H1 (cell line): ENCODE measurements around the gene ATF7. TPM values are rescaled to one million over a fixed set of nuclear protein-coding genes. Genes with fewer than 3 reads are reported as not detected.

ENCODE experiments used
- CTCF ChIA-PET: fragments of 300-600 bp; sonication (Branson Sonifier 250); formaldehyde crosslinking; loops from one replicate; lab custom pipeline; 2021; ENCODE audit not compliant: partially characterized antibody; lab: Charles Lee
- POLR2A ChIA-PET: fragments of 300-600 bp; sonication (Branson Sonifier 250); formaldehyde crosslinking; loops from one replicate; lab custom pipeline; 2021; ENCODE audit warnings: inconsistent platforms; ENCODE audit not compliant: partially characterized antibody; lab: Charles Lee
- DNase-seq, 2 experiments: peaks; one replicate each; pipeline versions ENCODE4 v3.0.0 to v3.0.0-alpha.2; 2010 to 2022; ENCODE audit warnings: low spot score in 2 of 2, low read depth in 1 of 2, mixed read lengths in 1 of 2
- FAIRE-seq: peaks from 2 replicates; lab custom pipeline; 2011; peaks lifted over from hg19 to GRCh38; lab: Jason Lieb, UNC
- H2AFZ ChIP-seq: 2 replicates; pipeline ENCODE4 v1.8.1; 2012; ENCODE audit warnings: low read length, inconsistent platforms
- H2AK5ac ChIP-seq: 2 replicates; pipeline ENCODE4 v1.6.1; 2013; ENCODE audit warnings: low read depth, low read length
- H2BK120ac ChIP-seq: replicated peaks from 2 replicates; pipeline ENCODE3; 2013; ENCODE audit warnings: low read depth, low read length, inconsistent platforms
- H2BK12ac ChIP-seq: 2 replicates; pipeline ENCODE4 v1.6.1; 2013; ENCODE audit warnings: low read depth, low read length
- H2BK15ac ChIP-seq: 2 replicates; pipeline ENCODE4 v1.6.1; 2013; ENCODE audit warnings: low read length
- H2BK20ac ChIP-seq: 2 replicates; pipeline ENCODE4 v1.6.1; 2013; ENCODE audit warnings: low read length
- H2BK5ac ChIP-seq: 2 replicates; pipeline ENCODE4 v1.6.1; 2013; ENCODE audit warnings: low read depth, low read length
- H3K14ac ChIP-seq: 2 replicates; pipeline ENCODE4 v1.6.1; 2013; ENCODE audit warnings: inconsistent platforms; ENCODE audit not compliant: insufficient read length
- H3K18ac ChIP-seq: 2 replicates; pipeline ENCODE4 v1.6.1; 2013; ENCODE audit warnings: low read length; ENCODE audit errors: extremely low read depth
- H3K23ac ChIP-seq: 2 replicates; pipeline ENCODE4 v1.6.1; 2013; ENCODE audit warnings: inconsistent platforms; ENCODE audit not compliant: insufficient read length
- H3K23me2 ChIP-seq: 2 replicates; pipeline ENCODE4 v1.6.1; 2013; ENCODE audit warnings: low read depth, low read length
- H3K27ac ChIP-seq: 2 replicates; pipeline ENCODE4 v1.6.1; 2011; ENCODE audit warnings: low read depth, low read length, inconsistent platforms
- H3K27me3 ChIP-seq, 4 experiments: replicated peaks in 1 of 4; 1 replicate in 1 of 4; 2 replicates in 3 of 4; pipeline versions ENCODE4 v1.6.1 to v1.8.1; 2011 to 2013; ENCODE audit warnings: low read length in 3 of 4, mild to moderate bottlenecking in 3 of 4, inconsistent platforms in 2 of 4, mixed read lengths in 2 of 4, moderate library complexity in 1 of 4; ENCODE audit not compliant: control insufficient read depth in 3 of 4, insufficient read depth in 3 of 4; ENCODE audit errors: extremely low read depth in 1 of 4
- H3K36me3 ChIP-seq, 4 experiments: 2 replicates each; pipeline versions ENCODE4 v1.6.1 to v1.8.1; 2011 to 2013; ENCODE audit warnings: mild to moderate bottlenecking in 4 of 4, low read length in 3 of 4, moderate library complexity in 2 of 4, control low read depth in 1 of 4, inconsistent platforms in 1 of 4; ENCODE audit not compliant: insufficient read depth in 4 of 4, control insufficient read depth in 2 of 4
- H3K4ac ChIP-seq: replicated peaks from 2 replicates; pipeline ENCODE3; 2013; ENCODE audit warnings: low read length, low read depth, mixed read lengths, inconsistent platforms; ENCODE audit not compliant: insufficient read length
- H3K4me1 ChIP-seq, 4 experiments: replicated peaks in 1 of 4; 1 replicate in 1 of 4; 2 replicates in 3 of 4; pipeline versions ENCODE4 v1.6.1 to v1.8.1; 2011 to 2013; ENCODE audit warnings: low read length in 3 of 4, inconsistent platforms in 2 of 4, mixed read lengths in 1 of 4; ENCODE audit not compliant: insufficient read depth in 4 of 4, control insufficient read depth in 3 of 4
- H3K4me2 ChIP-seq, 2 experiments: 2 replicates each; pipeline versions ENCODE4 v1.6.1 to v1.8.1; 2011 to 2013; ENCODE audit warnings: low read depth in 2 of 2, low read length in 2 of 2, control low read depth in 1 of 2, inconsistent platforms in 1 of 2, mild to moderate bottlenecking in 1 of 2; ENCODE audit not compliant: insufficient read depth in 1 of 2
- H3K4me3 ChIP-seq, 4 experiments: fragments of 200-600, 300-600 bp in 1 of 4; sonication (generic), shearing (Covaris generic), sonication (Bioruptor Twin) in 1 of 4; 2 replicates each; pipeline versions ENCODE4 v1.5.1 to v1.8.1; 2011 to 2016; ENCODE audit warnings: low read length in 4 of 4, low read depth in 3 of 4, control low read depth in 2 of 4, inconsistent platforms in 2 of 4, mild to moderate bottlenecking in 2 of 4, mixed read lengths in 1 of 4, moderate library complexity in 1 of 4; ENCODE audit not compliant: insufficient read depth in 2 of 4; ENCODE audit errors: extremely low read depth in 1 of 4
- H3K56ac ChIP-seq: replicated peaks from 2 replicates; pipeline ENCODE3; 2013; ENCODE audit warnings: low read depth, mild to moderate bottlenecking, mixed read lengths, low read length, inconsistent platforms; ENCODE audit not compliant: insufficient read length
- H3K79me1 ChIP-seq: 2 replicates; pipeline ENCODE4 v1.6.1; 2013; ENCODE audit warnings: low read depth, low read length, control low read depth
- H3K79me2 ChIP-seq, 2 experiments: 2 replicates each; pipeline versions ENCODE4 v1.6.1 to v1.8.1; 2012 to 2013; ENCODE audit warnings: low read length in 2 of 2, mild to moderate bottlenecking in 2 of 2, inconsistent platforms in 1 of 2; ENCODE audit not compliant: insufficient read depth in 2 of 2, control insufficient read depth in 1 of 2
- H3K9ac ChIP-seq, 4 experiments: replicated peaks in 1 of 4; 1 replicate in 1 of 4; 2 replicates in 3 of 4; pipeline versions ENCODE4 v1.6.1 to v1.8.1; 2011 to 2013; ENCODE audit warnings: low read depth in 3 of 4, low read length in 3 of 4, control low read depth in 2 of 4, mild to moderate bottlenecking in 2 of 4, moderate library complexity in 2 of 4, inconsistent platforms in 1 of 4; ENCODE audit errors: extremely low read depth in 1 of 4
- H3K9me3 ChIP-seq, 2 experiments: 2 replicates each; pipeline versions ENCODE4 v1.6.1 to v1.8.1; 2012 to 2013; ENCODE audit warnings: mild to moderate bottlenecking in 2 of 2, moderate library complexity in 2 of 2, control low read depth in 1 of 2, inconsistent platforms in 1 of 2, low read depth in 1 of 2, low read length in 1 of 2, mixed read lengths in 1 of 2; ENCODE audit not compliant: insufficient read depth in 2 of 2
- H4K20me1 ChIP-seq, 2 experiments: replicated peaks in 1 of 2; 2 replicates each; pipeline versions ENCODE3 to v1.8.1; 2011 to 2013; ENCODE audit warnings: inconsistent platforms in 2 of 2, low read length in 2 of 2, mild to moderate bottlenecking in 1 of 2; ENCODE audit not compliant: insufficient read depth in 2 of 2, control insufficient read depth in 1 of 2
- H4K5ac ChIP-seq: 2 replicates; pipeline ENCODE4 v1.6.1; 2013; ENCODE audit warnings: low read length, low read depth, mixed read lengths, inconsistent platforms; ENCODE audit not compliant: insufficient read length
- H4K8ac ChIP-seq: 2 replicates; pipeline ENCODE4 v1.8.0; 2013; ENCODE audit warnings: mild to moderate bottlenecking, moderate library complexity, low read length, inconsistent platforms; ENCODE audit not compliant: insufficient read depth; ENCODE audit errors: extremely low read depth
- H4K91ac ChIP-seq: replicated peaks from 2 replicates; pipeline ENCODE3; 2013; ENCODE audit warnings: low read length, mixed read lengths, inconsistent platforms; ENCODE audit not compliant: insufficient read length
- BRCA1 ChIP-seq: IDR thresholded peaks from 2 replicates; pipeline ENCODE4 v1.6.1; 2012; ENCODE audit warnings: low read depth, low read length, improper control_type of control experiment
- CBX8 ChIP-seq: fragments of 300-800, 300-1000 bp; sonication (generic); IDR thresholded peaks from 2 replicates; pipeline ENCODE4 v1.7.1; 2016; ENCODE audit warnings: low read depth, low read length, borderline replicate concordance
- HDAC2 ChIP-seq, 2 experiments: fragments of 300-600 bp in 1 of 2; sonication (generic) in 1 of 2; IDR thresholded peaks; 2 replicates each; pipeline ENCODE4 v1.6.1; 2011 to 2012; ENCODE audit warnings: low read depth in 2 of 2, low read length in 2 of 2, mild to moderate bottlenecking in 2 of 2, moderate library complexity in 2 of 2, borderline replicate concordance in 1 of 2, inconsistent platforms in 1 of 2
- NANOG ChIP-seq: IDR thresholded peaks from 2 replicates; pipeline ENCODE4 v1.6.1; 2011; ENCODE audit warnings: low read length, low read depth, mild to moderate bottlenecking, inconsistent platforms; ENCODE audit not compliant: insufficient read depth, poor library complexity, severe bottlenecking
- RFX5 ChIP-seq: IDR thresholded peaks from 2 replicates; pipeline ENCODE4 v1.6.1; 2011; ENCODE audit warnings: low read depth, low read length, improper control_type of control experiment, borderline replicate concordance
- RXRA ChIP-seq: IDR thresholded peaks from 2 replicates; pipeline ENCODE4 v1.6.1; 2011; ENCODE audit warnings: low read depth, mild to moderate bottlenecking, low read length, moderate library complexity; ENCODE audit not compliant: insufficient read depth
- SRF ChIP-seq: IDR thresholded peaks from 2 replicates; pipeline ENCODE4 v1.6.1; 2011; ENCODE audit warnings: mild to moderate bottlenecking, low read depth, low read length, moderate library complexity
- TAF1 ChIP-seq: IDR thresholded peaks from 2 replicates; pipeline ENCODE4 v1.6.1; 2011; ENCODE audit warnings: mild to moderate bottlenecking, low read depth, low read length
- polyA plus RNA-seq, 7 experiments: library from polyadenylated mRNA; depleted of rRNA in 3 of 7; stranded (reverse) in 5 of 7; unstranded in 2 of 7; fragments of >200 nt in 5 of 7; fragments of 200-250 nt in 2 of 7; gene quantifications; 1 replicate in 5 of 7; 2 replicates in 1 of 7; 4 replicates in 1 of 7; pipeline versions ENCODE4 v1.2.1 to v1.2.3, GENCODE V29; 2011 to 2013; ENCODE audit warnings: missing spikeins in 2 of 7, mixed read lengths in 2 of 7
- total RNA-seq: library from RNA; stranded (reverse); fragmentation: NEBNext Ultra II Directional; extraction: Animal tissue kit (Norgen Biotek cat#: 25700); gene quantifications from 2 replicates; pipeline ENCODE4 v1.2.1, GENCODE V29; 2021

ATF7 gene
- total and polyA plus RNA-seq, 2 of the 8 experiments (the other 6 are each of a cell fraction or from before 2014, with no cell fraction given): 10.1 to 16.6 TPM

- H3K23me2 ChIP-seq: no peaks in the 10 kb centered on the region
- no peak overlapping the region for H4K8ac ChIP-seq
- no peaks in the 10 kb centered on the region for H3K27me3 ChIP-seq
- no peak overlapping the region for H2BK5ac ChIP-seq
- H2BK20ac ChIP-seq: no peak overlapping the region
- H2BK120ac ChIP-seq: no peak overlapping the region
- no peak overlapping the region for H3K4me3 ChIP-seq
- DNase-seq: no peak
- no peaks in the 10 kb centered on the region for H4K20me1 ChIP-seq
- no peak overlapping the region for H2BK12ac ChIP-seq
- H3K23ac ChIP-seq: no peak overlapping the region
- no peaks in the 10 kb centered on the region for H3K79me1 ChIP-seq
- H3K56ac ChIP-seq: no peak overlapping the region
- no peak overlapping the region for H2AK5ac ChIP-seq
- no peak overlapping the region for H3K4ac ChIP-seq
- TF ChIP-seq BRCA1 (no peak), NANOG (no peak), CBX8 (no peak), HDAC2 (IDR thresholded peaks at IDR 0.05; ENCODE audit: borderline replicate concordance in 1 of 2, low read depth in 2 of 2, low read length in 2 of 2) (no peak), TAF1 (no peak), RXRA (no peak), RFX5 (no peak), SRF (no peak)
- TF ChIP-seq, all 59 proteins: peak for 0
- Histone ChIP-seq H3K4me2 (no peak overlapping the region), H3K14ac (no peak overlapping the region), H3K9ac (no peak overlapping the region), H3K9me3 (no peaks in the 10 kb centered on the region), H3K27ac (no peak overlapping the region), H2BK15ac (no peak overlapping the region), H3K18ac (no peak overlapping the region), H4K5ac (no peak overlapping the region), H4K91ac (no peak overlapping the region), H2AFZ (no peak overlapping the region), H3K79me2 (no peaks in the 10 kb centered on the region), H3K4me1 (peaks cover 0 to 10% (median 1%) of the 10 kb centered on the region in 4 experiments; a peak in 5 of 7 replicates), H3K36me3 (no peaks in the 10 kb centered on the region)
- ChIA-PET POLR2A (interaction anchor here (1.0 to 1.1 kb wide), 2 partner anchors 9 to 107 kb away, joined by 3 read pairs; no protein-coding TSS in a partner anchor), CTCF (interaction anchor here (0.6 to 1.4 kb wide), 4 partner anchors 10 to 79 kb away, joined by 3 to 4 read pairs (median 4); no protein-coding TSS in a partner anchor)
- no peak for FAIRE-seq
Measured at GRCh38 chr12:53564941-53565340, 61.2 kb downstream of the ATF7 start.
